Hepatocyte (in vitro differentiated cells): ENCODE measurements around the gene OR4K13. TPM values are rescaled to one million over a fixed set of nuclear protein-coding genes. Genes with fewer than 3 reads are reported as not detected.

ENCODE experiments used
- DNase-seq: peaks from one replicate; pipeline ENCODE4 v3.0.0-alpha.2; 2016; ENCODE audit warnings: low spot score
- H2AFZ ChIP-seq: fragments of 200-600 bp; sonication (generic); 2 replicates; pipeline ENCODE4 v1.6.0; 2016; ENCODE audit warnings: antibody characterized with exemption, mild to moderate bottlenecking
- H3K27ac ChIP-seq: fragments of 200-600 bp; sonication (generic); 2 replicates; pipeline ENCODE4 v1.5.1; 2016; ENCODE audit warnings: mild to moderate bottlenecking
- H3K27me3 ChIP-seq: fragments of 200-600 bp; sonication (generic); 2 replicates; pipeline ENCODE4 v1.6.1; 2016
- H3K36me3 ChIP-seq: fragments of 200-600 bp; sonication (generic); replicated peaks from 2 replicates; pipeline ENCODE4 v1.5.1; 2016; ENCODE audit warnings: low read depth; ENCODE audit not compliant: insufficient read depth
- H3K4me1 ChIP-seq: fragments of 200-600 bp; sonication (generic); 2 replicates; pipeline ENCODE4 v1.5.1; 2016; ENCODE audit warnings: mild to moderate bottlenecking, moderate library complexity; ENCODE audit not compliant: insufficient read depth
- H3K4me2 ChIP-seq: fragments of 200-600 bp; sonication (generic); 2 replicates; pipeline ENCODE4 v1.6.0; 2016
- H3K4me3 ChIP-seq: fragments of 200-600 bp; sonication (generic); 2 replicates; pipeline ENCODE4 v1.5.1; 2016; ENCODE audit warnings: mild to moderate bottlenecking
- H3K79me2 ChIP-seq: fragments of 200-600 bp; sonication (generic); 2 replicates; pipeline ENCODE4 v1.6.0; 2017; ENCODE audit warnings: mild to moderate bottlenecking
- H3K9me2 ChIP-seq: fragments of 200-600 bp; sonication (generic); replicated peaks from 2 replicates; pipeline ENCODE4 v1.6.0; 2017; ENCODE audit warnings: mild to moderate bottlenecking; ENCODE audit not compliant: insufficient read depth
- H3K9me3 ChIP-seq: fragments of 200-600 bp; sonication (generic); 2 replicates; pipeline ENCODE4 v1.5.1; 2016; ENCODE audit warnings: low read depth, mild to moderate bottlenecking
- H4K20me1 ChIP-seq: fragments of 200-600 bp; sonication (generic); 2 replicates; pipeline ENCODE4 v1.6.0; 2016; ENCODE audit warnings: mild to moderate bottlenecking; ENCODE audit not compliant: insufficient read depth, poor library complexity, severe bottlenecking
- EZH2 ChIP-seq: fragments of 200-600 bp; sonication (generic); IDR thresholded peaks from 2 replicates; pipeline ENCODE4 v1.6.1; 2016; ENCODE audit warnings: antibody characterized with exemption, mild to moderate bottlenecking, borderline replicate concordance
- EZH2phosphoT487 ChIP-seq: fragments of 200-600 bp; sonication (generic); IDR thresholded peaks from one replicate; pipeline ENCODE4 v1.6.1; 2018; ENCODE audit warnings: antibody characterized with exemption, mild to moderate bottlenecking, low read depth, moderate library complexity; ENCODE audit not compliant: unreplicated experiment, severe bottlenecking
- WGBS: methylation state at CpG from one replicate; pipeline ENCODE4 v1.1.6; 2016; ENCODE audit warnings: low lambda C conversion rate; ENCODE audit errors: missing lambda C conversion rate; 5-methylcytosine and 5-hydroxymethylcytosine counted together
- polyA plus RNA-seq: library from polyadenylated mRNA; unstranded; fragments of >200 nt; fragmentation: Nextera tagmentation; extraction: Ambion mirVana; gene quantifications from 2 replicates; pipeline ENCODE4 v1.2.1, GENCODE V29; 2016
- total RNA-seq: library from RNA; depleted of rRNA; stranded (reverse); fragments of >200 nt; gene quantifications from 2 replicates; pipeline ENCODE4 v1.2.3, GENCODE V29; 2014
- TF ChIP-seq, protein P1 (sequence below): fragments of 200-600 bp; sonication (generic); IDR thresholded peaks from 2 replicates; pipeline ENCODE4 v1.5.1; 2016; ENCODE audit warnings: antibody characterized with exemption, mild to moderate bottlenecking; ENCODE audit not compliant: poor library complexity

The OR4K13 gene, protein sequence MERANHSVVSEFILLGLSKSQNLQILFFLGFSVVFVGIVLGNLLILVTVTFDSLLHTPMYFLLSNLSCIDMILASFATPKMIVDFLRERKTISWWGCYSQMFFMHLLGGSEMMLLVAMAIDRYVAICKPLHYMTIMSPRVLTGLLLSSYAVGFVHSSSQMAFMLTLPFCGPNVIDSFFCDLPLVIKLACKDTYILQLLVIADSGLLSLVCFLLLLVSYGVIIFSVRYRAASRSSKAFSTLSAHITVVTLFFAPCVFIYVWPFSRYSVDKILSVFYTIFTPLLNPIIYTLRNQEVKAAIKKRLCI
- total RNA-seq = not detected in 2 replicates
- polyA plus RNA-seq = not detected in 2 replicates

DNA sequence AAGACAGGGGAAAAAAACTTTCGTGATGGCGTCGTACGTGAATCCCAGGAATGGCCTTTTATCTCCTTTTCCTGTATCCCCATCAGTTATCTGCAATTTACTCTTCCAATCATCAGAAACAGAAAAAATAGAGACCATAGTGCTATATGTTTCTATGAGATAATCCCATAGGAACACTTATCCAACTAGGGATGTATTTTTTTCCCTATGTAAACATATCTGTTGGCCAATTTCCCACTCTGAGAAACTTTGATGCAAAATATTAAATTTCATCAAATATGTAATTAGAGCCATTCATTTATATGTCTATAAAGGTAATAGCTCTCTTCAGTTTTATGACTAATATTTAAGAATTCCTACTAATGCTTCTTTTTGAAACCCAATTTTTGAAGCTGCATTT is at the start of gene OR4K13:
OR4K13 (minus strand) TSS at position 101 of the 400 bp plus-strand sequence. CDS start 1,280 bp downstream, outside the sequence.
- no peak for TF ChIP-seq EZH2phosphoT487
- TF ChIP-seq, protein P1, sequence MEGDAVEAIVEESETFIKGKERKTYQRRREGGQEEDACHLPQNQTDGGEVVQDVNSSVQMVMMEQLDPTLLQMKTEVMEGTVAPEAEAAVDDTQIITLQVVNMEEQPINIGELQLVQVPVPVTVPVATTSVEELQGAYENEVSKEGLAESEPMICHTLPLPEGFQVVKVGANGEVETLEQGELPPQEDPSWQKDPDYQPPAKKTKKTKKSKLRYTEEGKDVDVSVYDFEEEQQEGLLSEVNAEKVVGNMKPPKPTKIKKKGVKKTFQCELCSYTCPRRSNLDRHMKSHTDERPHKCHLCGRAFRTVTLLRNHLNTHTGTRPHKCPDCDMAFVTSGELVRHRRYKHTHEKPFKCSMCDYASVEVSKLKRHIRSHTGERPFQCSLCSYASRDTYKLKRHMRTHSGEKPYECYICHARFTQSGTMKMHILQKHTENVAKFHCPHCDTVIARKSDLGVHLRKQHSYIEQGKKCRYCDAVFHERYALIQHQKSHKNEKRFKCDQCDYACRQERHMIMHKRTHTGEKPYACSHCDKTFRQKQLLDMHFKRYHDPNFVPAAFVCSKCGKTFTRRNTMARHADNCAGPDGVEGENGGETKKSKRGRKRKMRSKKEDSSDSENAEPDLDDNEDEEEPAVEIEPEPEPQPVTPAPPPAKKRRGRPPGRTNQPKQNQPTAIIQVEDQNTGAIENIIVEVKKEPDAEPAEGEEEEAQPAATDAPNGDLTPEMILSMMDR = no peak
- TF ChIP-seq EZH2 = no peak
- no peaks in the 10 kb centered on the region for H4K20me1 ChIP-seq
- no peaks in the 10 kb centered on the region for H3K27me3 ChIP-seq
- 90% methylated on average over 4 of the region's 4 CpGs for WGBS
- no peaks in the 10 kb centered on the region for H3K9me3 ChIP-seq
- H2AFZ ChIP-seq = no peak within 1 kb of the TSS
- no peaks in the 10 kb centered on the region for H3K36me3 ChIP-seq
- no peak within 1 kb of the TSS for H3K4me3 ChIP-seq
- H3K4me2 ChIP-seq = no peak within 1 kb of the TSS
- no peaks in the 10 kb centered on the region for H3K9me2 ChIP-seq
- no peak for DNase-seq
- no peaks in the 10 kb centered on the region for H3K79me2 ChIP-seq
- H3K4me1 ChIP-seq = no peaks in the 10 kb centered on the region
- no peak within 1 kb of the TSS for H3K27ac ChIP-seq

DNA sequence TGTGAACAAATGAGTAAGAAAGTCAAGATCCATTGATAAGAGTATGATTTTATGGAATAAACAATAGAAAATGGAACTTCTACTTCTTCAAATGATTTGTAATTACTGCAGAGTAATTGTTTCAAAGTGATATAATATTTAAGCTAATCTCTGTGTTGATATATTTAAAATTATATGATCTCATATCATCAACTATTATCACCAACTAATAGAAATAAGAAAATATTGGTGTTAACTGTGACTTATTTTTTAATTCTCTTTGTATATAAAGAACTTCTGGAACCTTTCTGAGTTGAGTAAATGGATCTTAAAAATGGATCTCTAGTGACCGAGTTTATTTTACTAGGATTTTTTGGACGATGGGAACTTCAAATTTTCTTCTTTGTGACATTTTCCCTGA is 23.9 kb upstream of the OR4K13 start, which contains the start of gene OR4L1:
OR4L1 (plus strand) TSS at position 301 of the 400 bp plus-strand sequence; CDS start at position 301, 0 bp downstream.
- H3K36me3 ChIP-seq = no peaks in the 10 kb centered on the region
- H3K9me3 ChIP-seq = no peaks in the 10 kb centered on the region
- no peaks in the 10 kb centered on the region for H3K4me1 ChIP-seq
- 59% methylated on average over 2 of the region's 2 CpGs for WGBS
- DNase-seq = no peak
- H2AFZ ChIP-seq = no peak within 1 kb of the TSS
- no peak within 1 kb of the TSS for H3K27ac ChIP-seq
- no peaks in the 10 kb centered on the region for H3K9me2 ChIP-seq
- H3K27me3 ChIP-seq = no peaks in the 10 kb centered on the region
- no peak within 1 kb of the TSS for H3K4me2 ChIP-seq
- TF ChIP-seq EZH2 (no peak), EZH2phosphoT487 (no peak)
- TF ChIP-seq, protein P1 = no peak
- H3K79me2 ChIP-seq = no peaks in the 10 kb centered on the region
- no peak within 1 kb of the TSS for H3K4me3 ChIP-seq
- H4K20me1 ChIP-seq = no peaks in the 10 kb centered on the region

DNA sequence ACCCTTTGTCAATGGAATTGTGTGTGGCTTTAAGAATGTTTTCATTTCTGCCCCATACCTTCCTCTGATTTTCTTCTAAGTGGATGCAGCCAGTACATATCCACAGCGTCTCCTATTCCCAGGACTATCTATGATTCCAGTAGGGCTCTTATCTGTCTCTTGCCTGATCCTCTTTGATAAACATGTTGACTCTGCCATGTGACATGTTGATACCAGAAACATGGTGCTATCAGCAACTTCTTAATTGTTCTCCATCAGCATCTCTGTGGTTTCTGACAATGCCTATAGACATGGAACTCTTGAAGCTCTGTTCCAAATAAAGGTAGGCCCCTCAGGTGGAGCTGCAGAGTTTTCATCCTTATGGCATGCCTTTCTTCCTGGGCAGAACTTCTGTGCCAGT is 12.4 kb upstream of the OR4K13 start:
- H3K36me3 ChIP-seq = no peaks in the 10 kb centered on the region
- H4K20me1 ChIP-seq = no peaks in the 10 kb centered on the region
- no peak overlapping the region for H3K4me3 ChIP-seq
- no peak overlapping the region for H3K4me2 ChIP-seq
- no peaks in the 10 kb centered on the region for H3K9me2 ChIP-seq
- WGBS = 47% methylated on average over 1 of the region's 1 CpG
- H3K79me2 ChIP-seq = no peaks in the 10 kb centered on the region
- DNase-seq = no peak
- no peaks in the 10 kb centered on the region for H3K27me3 ChIP-seq
- no peak overlapping the region for H2AFZ ChIP-seq
- no peak overlapping the region for H3K27ac ChIP-seq
- no peaks in the 10 kb centered on the region for H3K4me1 ChIP-seq
- H3K9me3 ChIP-seq = peaks cover 5% of the 10 kb centered on the region
- TF ChIP-seq EZH2phosphoT487 (no peak), EZH2 (no peak)
- TF ChIP-seq, protein P1 = no peak
